Heart left ventricle (tissue), 13 donors: Measurements from ENCODE around the gene RRP1.

Experiments used
- CTCF ChIP-seq, 12 donors: fragments of 200-600 bp; sonication (generic) in 4 of 12; IDR thresholded peaks; one replicate each; pipeline versions ENCODE4 v1.5.0 to v1.8.0; 2018 to 2022; ENCODE audit warnings: antibody characterized with exemption in 12 of 12, mild to moderate bottlenecking in 5 of 12
- POLR2A ChIP-seq, 2 donors: fragments of 450-650 bp; IDR thresholded peaks; one replicate each; pipeline ENCODE4 v1.6.1; 2017; ENCODE audit warnings: antibody characterized with exemption in 2 of 2, mild to moderate bottlenecking in 2 of 2, moderate library complexity in 2 of 2
- donor health status: ischemic (EF 13 %, LVEDD 7.1; RV severe dilation, severe dysfunction).
- donor health status: DM: no; HTN: yes; CAD: no.
- donor health status: DM: no; HTN: no; CAD: no.
- donor health status: ischemic (EF 25% LVEDD 6.9; RV normal size, moderate dysfunction).
- donor health status: ischemic (EF 25% LVEDD 5.7; RV mildly dilated, moderate dysfunction).
- donor health status: ischemic (EF 35%, LVEDD 5.7; RV mildly dilated, moderate dysfunction).
- donor health status: nonischemic (EF 11% LVEDD 7.7; RV severe dilation, severe dysfunction).
- donor health status: DM: yes; HTN: yes; CAD: no.
- donor health status: PGD.
- donor health status: ischemic (EF 29% LVEDD 5.4; RV normal size, mild dysfunction).
- donor health status: nonischemic (EF 23%, LVEDD 6.1; RV moderate dilation, normal function).

GRCh38 chr21:43767984-43768867 lies 21.2 kb upstream of the RRP1 start:
- no peak for TF ChIP-seq POLR2A (IDR thresholded peaks at IDR 0.05)
- no peak for TF ChIP-seq CTCF (IDR thresholded peaks at IDR 0.05)
